Muscle layer of colon (tissue), 2 donors: Measurements from ENCODE around the gene VTI1A.
"Not testable (repeated sequence)": the region's sequence is repeated elsewhere in the genome, so short reads cannot be mapped to it uniquely, and the experiment has no call there.

Source experiments
- H3K27ac ChIP-seq: one replicate; pipeline ENCODE4 v1.7.0; 2013; ENCODE audit warnings: low read depth, mild to moderate bottlenecking, low read length, moderate library complexity
- H3K27me3 ChIP-seq, 2 donors: one replicate each; pipeline ENCODE4 v1.7.0; 2013; ENCODE audit warnings: low read length in 2 of 2, mild to moderate bottlenecking in 2 of 2; ENCODE audit not compliant: insufficient read depth in 2 of 2, control insufficient read depth in 1 of 2
- H3K36me3 ChIP-seq: one replicate; pipeline ENCODE4 v1.7.0; 2013; ENCODE audit warnings: mild to moderate bottlenecking, low read length; ENCODE audit not compliant: insufficient read depth
- H3K4me1 ChIP-seq: one replicate; pipeline ENCODE4 v1.7.0; 2013; ENCODE audit warnings: mild to moderate bottlenecking, low read length; ENCODE audit not compliant: insufficient read depth
- H3K4me3 ChIP-seq, 2 donors: one replicate each; pipeline ENCODE4 v1.7.0; 2013; ENCODE audit warnings: low read length in 2 of 2, low read depth in 1 of 2, mild to moderate bottlenecking in 1 of 2, moderate library complexity in 1 of 2
- H3K9ac ChIP-seq: one replicate; pipeline ENCODE4 v1.7.0; 2013; ENCODE audit warnings: low read length
- H3K9me3 ChIP-seq: one replicate; pipeline ENCODE4 v1.7.0; 2013; ENCODE audit warnings: mild to moderate bottlenecking, low read length
- donor health status: abdominal sarcoma.
- donor health status: Adenocarcinoma of cecum.

The VTI1A gene

DNA sequence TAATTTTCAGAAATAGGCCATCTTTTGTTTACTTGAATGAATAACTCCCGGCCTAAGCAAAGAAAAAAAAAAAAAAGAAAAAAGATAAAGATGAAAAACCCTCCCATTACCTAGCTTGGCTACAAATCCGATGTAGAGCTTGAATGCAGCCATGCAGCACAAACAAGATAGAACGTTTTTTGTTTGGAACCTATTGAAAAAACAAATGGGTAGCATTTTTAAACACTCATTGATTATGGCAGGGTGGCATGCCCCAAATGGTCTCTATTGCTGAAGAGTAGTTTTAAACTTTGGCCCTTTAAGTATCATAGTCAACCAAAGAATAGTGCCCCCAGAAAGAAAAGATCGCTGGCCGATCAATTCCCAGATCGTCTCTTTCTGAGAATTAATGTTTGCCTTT is 84.4 kb downstream of the VTI1A start:
- Histone ChIP-seq H3K36me3 (no peaks in the 10 kb centered on the region), H3K27ac (no peak overlapping the region), H3K27me3 (no peaks in the 10 kb centered on the region), H3K4me3 (no peak overlapping the region), H3K9ac (no peak overlapping the region), H3K4me1 (no peaks in the 10 kb centered on the region), H3K9me3 (no peaks in the 10 kb centered on the region)

DNA sequence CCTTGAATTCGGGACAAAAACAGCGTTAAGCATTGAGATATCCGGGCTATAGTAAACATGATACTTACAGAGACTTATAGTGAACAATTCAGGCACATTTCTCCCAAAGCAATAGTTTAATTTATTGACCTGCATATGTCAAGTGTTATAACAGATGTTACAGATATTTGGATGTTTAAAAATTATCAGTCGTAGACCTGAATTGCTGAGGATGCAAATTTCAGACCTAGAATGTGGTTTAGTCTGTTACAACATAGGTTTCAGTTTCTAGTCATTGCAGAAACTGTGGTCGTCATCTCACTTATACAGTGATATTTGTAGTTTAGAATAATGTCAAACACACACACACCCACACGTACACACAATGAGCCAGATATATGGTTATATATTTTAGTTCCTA is 85.2 kb downstream of the VTI1A start:
- H3K9me3 ChIP-seq: no peaks in the 10 kb centered on the region
- H3K4me3 ChIP-seq: no peak overlapping the region
- no peaks in the 10 kb centered on the region for H3K4me1 ChIP-seq
- no peak overlapping the region for H3K27ac ChIP-seq
- H3K9ac ChIP-seq: no peak overlapping the region
- no peaks in the 10 kb centered on the region for H3K36me3 ChIP-seq
- H3K27me3 ChIP-seq: no peaks in the 10 kb centered on the region

DNA sequence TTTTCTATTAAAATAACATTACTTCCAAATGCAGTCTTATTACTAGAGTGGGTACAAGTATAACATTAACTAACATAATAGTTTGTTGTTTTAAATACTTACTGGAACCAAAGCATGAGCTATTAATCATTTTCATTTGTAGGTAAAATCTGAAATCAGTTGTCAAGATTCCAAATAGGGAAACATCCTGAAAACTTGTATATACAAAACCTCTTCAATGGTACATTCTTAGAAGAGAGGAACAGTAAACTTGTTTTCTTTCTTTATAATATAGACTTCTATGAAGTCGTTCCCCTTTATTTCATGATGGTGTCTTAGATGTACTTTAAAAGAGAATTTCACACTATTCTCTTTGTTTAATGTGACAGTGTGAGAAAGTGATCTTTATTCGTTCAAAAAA is 85.9 kb downstream of the VTI1A start:
- no peak overlapping the region for H3K4me3 ChIP-seq

DNA sequence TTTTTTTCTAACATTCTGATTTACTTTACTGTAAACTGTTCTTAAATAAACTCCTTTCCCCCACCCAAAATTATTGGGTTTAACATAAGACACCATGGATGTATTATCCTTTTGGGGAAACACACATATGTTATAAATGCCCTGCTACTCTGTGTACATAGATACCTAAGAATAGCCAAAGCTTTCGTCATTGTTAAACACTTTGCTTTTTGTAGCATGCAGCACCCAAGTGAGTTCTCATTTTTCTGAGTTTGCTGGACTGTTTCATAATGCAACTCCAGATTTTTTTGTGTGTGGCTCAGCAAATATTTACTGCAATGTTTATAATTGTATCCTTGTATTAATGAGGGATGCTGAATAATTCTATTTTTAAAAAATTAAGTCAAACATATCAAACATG is 86.9 kb downstream of the VTI1A start:
- Histone ChIP-seq H3K4me3 (no peak overlapping the region), H3K9ac (no peak overlapping the region), H3K9me3 (no peaks in the 10 kb centered on the region), H3K4me1 (no peaks in the 10 kb centered on the region), H3K27me3 (no peaks in the 10 kb centered on the region), H3K27ac (no peak overlapping the region), H3K36me3 (peaks cover 5% of the 10 kb centered on the region)

More for the DNA sequence above, 85.9 kb downstream of the VTI1A start:
- Histone ChIP-seq H3K36me3 (no peaks in the 10 kb centered on the region), H3K27ac (no peak overlapping the region), H3K9ac (no peak overlapping the region), H3K9me3 (no peaks in the 10 kb centered on the region), H3K4me1 (no peaks in the 10 kb centered on the region), H3K27me3 (no peaks in the 10 kb centered on the region)

DNA sequence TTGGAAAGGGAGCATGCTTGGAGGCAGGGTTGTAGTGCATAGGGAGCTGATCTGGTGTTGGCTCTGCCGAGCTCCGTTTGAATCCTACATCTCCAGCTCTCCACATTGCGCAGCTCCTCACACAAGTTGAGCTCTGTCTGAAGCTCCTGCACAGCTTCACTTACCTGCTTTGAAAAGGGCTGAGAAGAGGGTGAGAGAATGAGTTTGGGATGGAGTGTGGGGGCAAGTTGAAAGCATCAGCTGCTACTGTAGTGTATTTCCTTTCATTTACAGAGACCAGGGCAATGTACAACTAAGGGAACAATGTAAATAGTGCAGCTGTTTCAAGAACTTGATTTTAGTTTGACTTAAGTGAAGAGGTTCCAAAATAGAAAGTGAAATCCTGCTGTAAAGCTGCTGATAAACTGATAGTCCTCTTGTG is 88.5 kb downstream of the VTI1A start:
- H3K27ac ChIP-seq: no peak overlapping the region
- H3K4me3 ChIP-seq: no peak overlapping the region
- H3K9ac ChIP-seq: no peak overlapping the region

DNA sequence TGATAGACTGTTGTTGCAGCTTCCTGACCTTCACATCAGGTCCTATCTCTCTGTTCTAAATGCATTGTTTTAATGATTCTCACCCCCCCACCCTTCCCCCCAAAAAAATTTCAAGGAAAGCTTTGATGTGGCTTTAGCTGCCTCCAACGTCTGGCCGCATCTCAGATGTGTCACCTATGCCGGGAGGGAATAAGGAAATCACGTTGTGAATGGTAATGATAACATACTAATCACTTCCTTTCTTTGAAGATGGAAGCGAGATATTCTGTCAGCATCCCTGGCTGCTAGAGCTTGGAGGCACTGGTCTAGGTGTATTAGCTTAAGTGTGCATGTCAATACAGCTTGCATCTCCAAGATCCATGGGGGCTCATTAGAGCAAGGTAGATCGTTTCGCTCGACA is 89.6 kb downstream of the VTI1A start:
- Histone ChIP-seq H3K27ac (no peak overlapping the region), H3K36me3 (peaks cover 5% of the 10 kb centered on the region)

More for the DNA sequence above, 88.5 kb downstream of the VTI1A start:
- Histone ChIP-seq H3K27me3 (no peaks in the 10 kb centered on the region), H3K9me3 (no peaks in the 10 kb centered on the region), H3K4me1 (no peaks in the 10 kb centered on the region), H3K36me3 (peaks cover 5% of the 10 kb centered on the region)

DNA sequence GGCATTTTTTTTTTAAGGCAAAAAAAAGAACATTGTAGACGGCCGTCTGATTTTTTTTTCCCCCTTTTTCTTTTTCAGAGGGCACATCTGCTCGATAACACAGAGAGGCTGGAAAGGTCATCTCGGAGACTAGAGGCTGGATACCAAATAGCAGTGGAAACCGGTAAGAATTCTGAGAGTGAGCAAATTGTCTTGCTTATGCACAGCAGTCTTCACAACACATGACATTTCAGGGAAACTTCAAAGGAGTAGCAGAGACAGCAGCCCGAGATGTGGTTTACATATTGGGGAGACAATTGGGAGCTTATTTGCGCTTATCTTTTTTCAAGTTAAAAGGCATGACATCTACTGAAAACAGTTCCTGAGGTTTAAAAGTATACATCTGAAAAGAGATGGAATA is 91.2 kb downstream of the VTI1A start:
- Histone ChIP-seq H3K4me1 (no peaks in the 10 kb centered on the region), H3K4me3 (no peak overlapping the region), H3K27ac (no peak overlapping the region), H3K36me3 (peaks cover 5% of the 10 kb centered on the region), H3K9me3 (no peaks in the 10 kb centered on the region), H3K9ac (no peak overlapping the region), H3K27me3 (no peaks in the 10 kb centered on the region)

More for the DNA sequence above, 89.6 kb downstream of the VTI1A start:
- no peak overlapping the region for H3K4me3 ChIP-seq
- H3K27me3 ChIP-seq: no peaks in the 10 kb centered on the region
- no peak overlapping the region for H3K9ac ChIP-seq
- no peaks in the 10 kb centered on the region for H3K9me3 ChIP-seq
- no peaks in the 10 kb centered on the region for H3K4me1 ChIP-seq

DNA sequence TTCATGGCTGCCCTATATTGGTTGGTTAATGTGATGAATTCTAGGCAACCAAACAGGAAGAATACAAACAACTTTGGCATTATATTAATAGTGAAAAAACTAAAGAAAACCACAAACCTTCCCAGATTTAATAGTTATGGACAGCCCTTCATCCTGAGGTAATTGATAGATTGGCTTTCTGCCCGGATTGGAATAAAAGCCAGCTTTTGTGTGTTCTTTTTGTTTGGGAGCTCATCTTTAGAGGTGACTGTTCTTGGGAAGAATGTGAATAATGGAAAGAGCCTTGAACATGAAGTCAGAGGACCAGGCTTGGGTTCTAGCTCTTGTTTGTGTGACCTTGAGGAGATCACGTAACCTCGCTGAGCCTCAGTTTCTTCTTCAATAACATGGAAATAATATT is 92.3 kb downstream of the VTI1A start:
- Histone ChIP-seq H3K36me3 (peaks cover 5% of the 10 kb centered on the region), H3K9me3 (no peaks in the 10 kb centered on the region), H3K4me3 (no peak overlapping the region), H3K27me3 (no peaks in the 10 kb centered on the region), H3K27ac (no peak overlapping the region), H3K9ac (no peak overlapping the region), H3K4me1 (no peaks in the 10 kb centered on the region)

DNA sequence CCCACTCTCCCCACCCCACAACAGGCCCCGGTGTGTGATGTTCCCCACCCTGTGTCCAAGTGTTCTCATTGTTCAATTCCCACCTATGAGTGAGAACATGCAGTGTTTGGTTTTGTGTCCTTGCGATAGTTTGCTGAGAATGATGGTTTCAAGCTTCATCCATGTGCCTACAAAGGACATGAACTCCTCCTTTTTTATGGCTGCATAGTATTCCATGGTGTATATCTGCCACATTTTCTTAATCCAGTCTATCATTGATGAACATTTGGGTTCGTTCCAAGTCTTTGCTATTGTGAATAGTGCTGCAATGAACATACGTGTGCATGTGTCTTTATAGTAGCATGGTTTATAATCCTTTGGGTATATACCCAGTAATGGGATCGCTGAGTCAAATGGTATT is 95.8 kb downstream of the VTI1A start:
- H3K27ac ChIP-seq, H3K4me1 ChIP-seq, H3K27me3 ChIP-seq, H3K9me3 ChIP-seq, H3K36me3 ChIP-seq, H3K4me3 ChIP-seq, H3K9ac ChIP-seq: not testable (repeated sequence)

DNA sequence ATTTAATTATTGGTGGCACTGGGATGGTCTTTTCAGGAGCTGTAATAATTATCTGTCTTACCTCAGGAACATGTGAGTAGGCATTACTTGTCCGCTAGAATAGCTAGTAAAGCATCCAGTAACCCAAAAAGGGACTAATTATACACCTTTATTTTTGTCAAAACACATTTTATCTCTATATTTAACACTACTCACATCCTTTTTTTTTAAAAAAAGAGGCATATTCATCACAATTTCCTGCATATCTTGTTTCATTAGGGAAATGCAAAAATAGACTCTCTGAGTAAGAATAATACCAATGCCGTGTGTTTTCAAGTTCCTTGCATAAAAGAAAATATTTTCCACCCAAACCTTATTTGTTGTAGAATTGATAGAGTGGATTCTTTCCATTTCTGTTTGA is 99.5 kb downstream of the VTI1A start:
- no peaks in the 10 kb centered on the region for H3K36me3 ChIP-seq

DNA sequence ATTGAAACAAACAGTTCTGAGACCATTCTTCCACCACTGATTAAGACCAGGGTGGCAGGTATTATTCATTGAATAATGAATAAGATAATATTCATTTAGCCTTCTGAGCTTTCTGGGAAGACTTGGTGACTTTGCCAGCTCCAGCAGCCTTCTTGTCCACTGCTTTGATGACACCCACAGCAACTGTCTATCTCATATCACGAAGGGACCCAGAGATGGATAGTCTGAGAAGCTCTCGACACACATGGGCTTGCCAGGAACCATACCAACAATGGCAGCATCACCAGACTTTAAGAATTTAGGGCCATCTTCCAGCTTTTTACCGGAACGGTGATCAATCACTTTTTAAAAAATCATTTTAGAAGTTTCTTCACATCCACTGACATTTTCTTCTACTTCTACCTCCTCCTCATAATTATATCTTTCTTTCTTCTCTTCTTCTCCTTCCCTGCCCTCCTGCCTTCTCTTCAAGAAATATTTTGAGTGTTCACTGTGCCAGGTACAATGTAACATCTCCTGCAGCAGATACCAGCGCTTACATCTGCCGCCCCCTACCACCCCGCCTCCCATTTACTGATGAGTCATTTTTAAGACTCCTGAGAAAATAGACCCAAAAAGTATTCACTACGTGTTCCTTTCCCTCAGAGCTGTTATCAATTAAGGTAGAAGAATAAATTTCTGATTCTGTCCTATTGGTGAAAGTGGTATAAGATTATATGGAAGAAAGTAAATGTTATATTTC is 101.7 kb downstream of the VTI1A start:
- Histone ChIP-seq H3K9ac (no peak overlapping the region), H3K27me3 (no peaks in the 10 kb centered on the region), H3K4me1 (no peaks in the 10 kb centered on the region), H3K4me3 (no peak overlapping the region), H3K27ac (no peak overlapping the region), H3K9me3 (no peaks in the 10 kb centered on the region), H3K36me3 (no peaks in the 10 kb centered on the region)

More for the DNA sequence above, 99.5 kb downstream of the VTI1A start:
- Histone ChIP-seq H3K4me1 (no peaks in the 10 kb centered on the region), H3K27me3 (no peaks in the 10 kb centered on the region), H3K27ac (no peak overlapping the region), H3K4me3 (no peak overlapping the region), H3K9me3 (no peaks in the 10 kb centered on the region), H3K9ac (no peak overlapping the region)

DNA sequence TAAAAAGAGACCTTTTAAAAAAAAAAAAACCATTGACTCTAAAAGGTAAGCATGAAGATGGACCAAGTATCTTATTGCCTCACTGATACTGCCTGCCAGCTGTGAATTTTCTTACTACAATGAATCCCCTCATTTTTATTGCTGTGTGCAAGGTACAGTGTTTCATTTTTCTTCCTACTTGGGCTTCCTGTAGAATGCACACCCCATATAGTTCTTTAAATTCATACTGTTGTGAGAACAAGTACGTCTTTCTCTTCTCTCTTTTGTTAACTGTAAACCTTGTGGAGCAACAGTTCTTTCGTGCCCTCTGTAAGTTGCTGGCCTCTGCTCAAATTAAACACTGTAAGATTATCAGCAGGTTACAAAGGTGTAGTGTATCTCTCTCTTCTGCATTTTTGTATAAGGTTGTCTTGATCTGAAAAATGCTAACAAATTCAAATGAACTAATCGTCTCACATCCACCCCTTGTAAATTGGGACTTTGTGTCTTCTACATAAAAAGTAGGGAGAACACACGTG is 105.6 kb downstream of the VTI1A start:
- H3K4me3 ChIP-seq: no peak overlapping the region
- no peaks in the 10 kb centered on the region for H3K36me3 ChIP-seq
- no peak overlapping the region for H3K9ac ChIP-seq
- H3K27me3 ChIP-seq: no peaks in the 10 kb centered on the region
- H3K4me1 ChIP-seq: no peaks in the 10 kb centered on the region
- no peaks in the 10 kb centered on the region for H3K9me3 ChIP-seq
- no peak overlapping the region for H3K27ac ChIP-seq
